ENCODE data around the gene FCER2.
A peak's percentile ranks its signal among the peaks of the same experiment; 100 is the strongest.
"Not testable (repeated sequence)": the region's sequence is repeated elsewhere in the genome, so short reads cannot be mapped to it uniquely, and the experiment has no call there.

The FCER2 gene

GRCh38 chr19:7645163-7645562 lies 56.8 kb downstream of the FCER2 start:
- no peaks in the 10 kb centered on the region for H3F3A ChIP-seq (ENCODE audit: insufficient read depth, low read length)
- H3K36me3 ChIP-seq (replicated peaks; ENCODE audit: insufficient read depth, low read length): no peaks in the 10 kb centered on the region
- TF ChIP-seq EZH2phosphoT487 (IDR thresholded peaks at IDR 0.05; ENCODE audit: low read length) (no peak), EZH2 (optimal IDR thresholded peaks at IDR 0.05; ENCODE audit: low read depth, low read length) (no peak), CTCF (IDR thresholded peaks at IDR 0.05; ENCODE audit: low read length) (no peak)
- no peaks in the 10 kb centered on the region for H3K9me3 ChIP-seq (replicated peaks; ENCODE audit: insufficient read depth, low read length)
- no peaks in the 10 kb centered on the region for H3K4me1 ChIP-seq (ENCODE audit: low read length)
- H3K9ac ChIP-seq (ENCODE audit: low read length): no peak overlapping the region
- peaks cover 8% of the 10 kb centered on the region for H3K27me3 ChIP-seq (replicated peaks; ENCODE audit: insufficient read depth, low read length)
- no peak for DNase-seq
- H3K9me2 ChIP-seq (replicated peaks; ENCODE audit: insufficient read depth, low read length): no peaks in the 10 kb centered on the region
- no peak overlapping the region for H2AFZ ChIP-seq (ENCODE audit: low read length)
- no peaks in the 10 kb centered on the region for H4K20me1 ChIP-seq (ENCODE audit: insufficient read depth, low read length)
- no peak overlapping the region for H3K4me3 ChIP-seq (ENCODE audit: low read length)
- H3K79me2 ChIP-seq (ENCODE audit: low read length): no peaks in the 10 kb centered on the region
- no peak overlapping the region for H3K27ac ChIP-seq (ENCODE audit: low read length)
- H3K4me2 ChIP-seq (ENCODE audit: low read depth, low read length): no peak overlapping the region

GRCh38 chr19:7644550-7644877 lies 57.4 kb downstream of the FCER2 start:
- Histone ChIP-seq H3K9me3 (replicated peaks; ENCODE audit: insufficient read depth, low read length) (no peaks in the 10 kb centered on the region), H4K20me1 (ENCODE audit: insufficient read depth, low read length) (no peaks in the 10 kb centered on the region), H3K4me3 (ENCODE audit: low read length) (no peak overlapping the region), H3K27ac (ENCODE audit: low read length) (no peak overlapping the region), H3K4me2 (ENCODE audit: low read depth, low read length) (no peak overlapping the region), H3K79me2 (ENCODE audit: low read length) (no peaks in the 10 kb centered on the region), H3K36me3 (replicated peaks; ENCODE audit: insufficient read depth, low read length) (no peaks in the 10 kb centered on the region), H3K27me3 (replicated peaks; ENCODE audit: insufficient read depth, low read length) (peaks cover 5% of the 10 kb centered on the region; the same call in 1 of the 2 replicates), H3K9me2 (replicated peaks; ENCODE audit: insufficient read depth, low read length) (no peaks in the 10 kb centered on the region), H3F3A (ENCODE audit: insufficient read depth, low read length) (no peaks in the 10 kb centered on the region), H3K4me1 (ENCODE audit: low read length) (no peaks in the 10 kb centered on the region), H3K9ac (ENCODE audit: low read length) (no peak overlapping the region), H2AFZ (ENCODE audit: low read length) (no peak overlapping the region)
- DNase-seq: no peak
- no peak for TF ChIP-seq CTCF (IDR thresholded peaks at IDR 0.05; ENCODE audit: low read length)
- no peak for TF ChIP-seq EZH2 (optimal IDR thresholded peaks at IDR 0.05; ENCODE audit: low read depth, low read length)
- TF ChIP-seq EZH2phosphoT487 (IDR thresholded peaks at IDR 0.05; ENCODE audit: low read length): no peak

GRCh38 chr19:7643629-7644549 lies 58.0 kb downstream of the FCER2 start:
- not testable (repeated sequence) for H3K9me2 ChIP-seq (replicated peaks; ENCODE audit: insufficient read depth, low read length); H3K79me2 ChIP-seq (ENCODE audit: low read length)
- DNase-seq: peak; percentile 33

GRCh38 chr19:7643031-7643415 lies 58.9 kb downstream of the FCER2 start:
- H3K4me3 ChIP-seq (ENCODE audit: low read length): no peak overlapping the region
- H2AFZ ChIP-seq (ENCODE audit: low read length): no peak overlapping the region
- TF ChIP-seq CTCF (IDR thresholded peaks at IDR 0.05; ENCODE audit: low read length): no peak
- no peak overlapping the region for H3K4me2 ChIP-seq (ENCODE audit: low read depth, low read length)
- DNase-seq: no peak
- no peaks in the 10 kb centered on the region for H4K20me1 ChIP-seq (ENCODE audit: insufficient read depth, low read length)
- H3K9me3 ChIP-seq (replicated peaks; ENCODE audit: insufficient read depth, low read length): no peaks in the 10 kb centered on the region
- H3K9ac ChIP-seq (ENCODE audit: low read length): no peak overlapping the region
- no peaks in the 10 kb centered on the region for H3K4me1 ChIP-seq (ENCODE audit: low read length)
- H3K36me3 ChIP-seq (replicated peaks; ENCODE audit: insufficient read depth, low read length): no peaks in the 10 kb centered on the region
- H3K27me3 ChIP-seq (replicated peaks; ENCODE audit: insufficient read depth, low read length): no peaks in the 10 kb centered on the region
- no peaks in the 10 kb centered on the region for H3F3A ChIP-seq (ENCODE audit: insufficient read depth, low read length)
- H3K27ac ChIP-seq (ENCODE audit: low read length): no peak overlapping the region
- H3K9me2 ChIP-seq (replicated peaks; ENCODE audit: insufficient read depth, low read length): no peaks in the 10 kb centered on the region
- H3K79me2 ChIP-seq (ENCODE audit: low read length): peaks cover 10% of the 10 kb centered on the region

More at GRCh38 chr19:7643629-7644549, 58.0 kb downstream of the FCER2 start:
- not testable (repeated sequence) for H3K27ac ChIP-seq (ENCODE audit: low read length); H3K27me3 ChIP-seq (replicated peaks; ENCODE audit: insufficient read depth, low read length); H3F3A ChIP-seq (ENCODE audit: insufficient read depth, low read length); H4K20me1 ChIP-seq (ENCODE audit: insufficient read depth, low read length); H3K4me3 ChIP-seq (ENCODE audit: low read length); H3K4me2 ChIP-seq (ENCODE audit: low read depth, low read length); H3K36me3 ChIP-seq (replicated peaks; ENCODE audit: insufficient read depth, low read length); H3K9ac ChIP-seq (ENCODE audit: low read length); H3K9me3 ChIP-seq (replicated peaks; ENCODE audit: insufficient read depth, low read length); H3K4me1 ChIP-seq (ENCODE audit: low read length); H2AFZ ChIP-seq (ENCODE audit: low read length)
